Measurements from ENCODE around the gene MAP3K10.

The MAP3K10 gene

DNA sequence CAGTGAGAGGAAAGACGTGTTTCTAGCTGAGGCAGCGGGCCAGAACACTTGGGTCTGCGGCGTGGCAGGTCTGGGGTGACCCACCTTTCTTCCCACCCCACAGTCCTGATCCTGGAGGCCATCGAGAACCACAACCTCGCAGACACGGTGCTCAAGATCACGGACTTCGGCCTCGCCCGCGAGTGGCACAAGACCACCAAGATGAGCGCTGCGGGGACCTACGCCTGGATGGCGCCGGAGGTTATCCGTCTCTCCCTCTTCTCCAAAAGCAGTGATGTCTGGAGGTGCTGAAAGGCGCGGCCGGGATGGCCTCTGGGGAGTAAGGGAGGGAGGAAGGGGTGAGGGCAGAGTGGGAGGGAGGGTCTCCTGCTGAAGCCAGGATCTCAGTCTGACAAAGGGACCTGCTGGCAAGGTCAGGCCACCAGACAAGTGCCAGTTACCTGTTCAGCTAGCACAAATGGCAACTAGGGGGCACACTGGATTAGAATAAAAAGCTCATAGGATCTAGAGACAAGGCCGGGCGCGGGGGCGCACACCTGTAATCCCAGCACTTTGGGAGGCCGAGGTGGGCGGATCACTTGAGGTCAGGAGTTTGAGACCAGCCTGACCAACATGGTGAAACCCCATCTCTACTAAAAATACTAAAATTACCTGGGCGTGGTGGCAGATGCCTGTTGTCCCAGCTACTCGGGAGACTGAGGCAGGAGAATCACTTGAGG is 7.2 kb downstream of the MAP3K10 start:
- no peak overlapping the region for H3K27ac ChIP-seq
- no peak for TF ChIP-seq ZFX (IDR thresholded peaks at IDR 0.05)
- TF ChIP-seq, protein P1, sequence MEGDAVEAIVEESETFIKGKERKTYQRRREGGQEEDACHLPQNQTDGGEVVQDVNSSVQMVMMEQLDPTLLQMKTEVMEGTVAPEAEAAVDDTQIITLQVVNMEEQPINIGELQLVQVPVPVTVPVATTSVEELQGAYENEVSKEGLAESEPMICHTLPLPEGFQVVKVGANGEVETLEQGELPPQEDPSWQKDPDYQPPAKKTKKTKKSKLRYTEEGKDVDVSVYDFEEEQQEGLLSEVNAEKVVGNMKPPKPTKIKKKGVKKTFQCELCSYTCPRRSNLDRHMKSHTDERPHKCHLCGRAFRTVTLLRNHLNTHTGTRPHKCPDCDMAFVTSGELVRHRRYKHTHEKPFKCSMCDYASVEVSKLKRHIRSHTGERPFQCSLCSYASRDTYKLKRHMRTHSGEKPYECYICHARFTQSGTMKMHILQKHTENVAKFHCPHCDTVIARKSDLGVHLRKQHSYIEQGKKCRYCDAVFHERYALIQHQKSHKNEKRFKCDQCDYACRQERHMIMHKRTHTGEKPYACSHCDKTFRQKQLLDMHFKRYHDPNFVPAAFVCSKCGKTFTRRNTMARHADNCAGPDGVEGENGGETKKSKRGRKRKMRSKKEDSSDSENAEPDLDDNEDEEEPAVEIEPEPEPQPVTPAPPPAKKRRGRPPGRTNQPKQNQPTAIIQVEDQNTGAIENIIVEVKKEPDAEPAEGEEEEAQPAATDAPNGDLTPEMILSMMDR (conservative IDR thresholded peaks at IDR 0.05) = no peak

DNA sequence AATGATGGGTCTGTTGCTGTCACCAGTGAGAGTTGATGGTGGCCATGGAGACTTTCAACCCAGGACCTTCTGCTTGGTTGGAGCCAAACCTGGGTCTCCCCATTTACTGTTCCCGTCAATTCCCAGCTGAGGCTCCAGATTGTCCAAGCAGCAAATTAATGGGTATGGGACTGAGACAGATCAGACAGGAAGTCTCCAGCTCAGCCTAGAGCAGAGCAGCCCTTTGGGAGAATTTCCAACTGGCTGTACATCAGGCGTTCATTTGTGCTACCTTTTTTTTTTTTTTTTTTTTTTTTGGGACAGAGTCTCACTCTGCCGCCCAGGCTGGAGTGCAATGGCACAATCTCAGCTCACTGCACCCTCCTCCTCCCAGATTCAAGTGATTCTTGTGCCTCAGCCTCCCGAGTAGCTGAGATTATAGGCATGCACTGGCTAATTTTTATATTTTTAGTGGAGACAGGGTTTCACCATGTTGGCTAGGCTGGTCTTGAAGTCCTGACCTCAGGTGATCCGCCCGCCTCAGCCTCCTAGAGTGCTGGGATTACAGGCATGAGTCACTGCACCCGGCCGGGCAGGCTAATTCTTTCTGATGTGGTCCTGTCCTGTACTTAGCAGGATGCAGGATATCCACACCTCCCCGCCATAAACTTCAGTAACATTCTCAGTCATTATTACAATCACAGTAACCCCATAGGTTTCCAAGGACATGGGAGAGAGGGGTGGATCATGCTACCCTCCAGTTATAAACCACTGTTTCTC is 9.3 kb downstream of the MAP3K10 start:
- TF ChIP-seq ZFX (IDR thresholded peaks at IDR 0.05) = no peak
- H3K27ac ChIP-seq = no peak overlapping the region

DNA sequence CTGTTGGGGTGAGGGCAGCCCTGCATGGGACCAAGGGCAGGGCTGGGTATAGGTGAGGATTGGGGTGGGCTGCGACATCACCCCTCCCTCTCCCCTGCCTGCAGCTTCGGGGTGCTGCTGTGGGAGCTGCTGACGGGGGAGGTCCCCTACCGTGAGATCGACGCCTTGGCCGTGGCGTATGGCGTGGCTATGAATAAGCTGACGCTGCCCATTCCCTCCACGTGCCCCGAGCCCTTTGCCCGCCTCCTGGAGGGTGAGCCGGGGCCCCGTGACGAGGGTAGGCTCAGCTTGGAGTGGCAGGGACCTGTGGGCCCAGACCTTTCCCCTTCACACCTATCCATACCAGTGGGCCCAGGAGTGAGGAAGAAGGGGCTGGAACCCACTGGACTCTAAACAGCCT is 13.2 kb downstream of the MAP3K10 start:
- no peak overlapping the region for H3K27ac ChIP-seq
- TF ChIP-seq ZFX (IDR thresholded peaks at IDR 0.05) = no peak
- TF ChIP-seq, protein P1 (conservative IDR thresholded peaks at IDR 0.05) = no peak

DNA sequence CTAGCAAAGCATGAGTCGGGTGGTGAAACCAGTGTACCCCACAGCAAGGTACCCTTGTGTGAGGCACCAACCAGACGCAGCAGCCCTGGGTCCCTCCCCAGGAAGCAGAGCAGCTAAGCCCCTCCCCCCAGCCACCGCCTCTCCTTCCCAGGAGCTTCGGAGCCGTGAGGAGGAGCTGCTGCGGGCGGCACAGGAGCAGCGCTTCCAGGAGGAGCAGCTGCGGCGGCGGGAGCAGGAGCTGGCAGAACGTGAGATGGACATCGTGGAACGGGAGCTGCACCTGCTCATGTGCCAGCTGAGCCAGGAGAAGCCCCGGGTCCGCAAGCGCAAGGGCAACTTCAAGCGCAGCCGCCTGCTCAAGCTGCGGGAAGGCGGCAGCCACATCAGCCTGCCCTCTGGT is 14.5 kb downstream of the MAP3K10 start:
- H3K27ac ChIP-seq = no peak overlapping the region
- TF ChIP-seq ZFX (IDR thresholded peaks at IDR 0.05) = no peak
- TF ChIP-seq, protein P1 (conservative IDR thresholded peaks at IDR 0.05) = no peak

DNA sequence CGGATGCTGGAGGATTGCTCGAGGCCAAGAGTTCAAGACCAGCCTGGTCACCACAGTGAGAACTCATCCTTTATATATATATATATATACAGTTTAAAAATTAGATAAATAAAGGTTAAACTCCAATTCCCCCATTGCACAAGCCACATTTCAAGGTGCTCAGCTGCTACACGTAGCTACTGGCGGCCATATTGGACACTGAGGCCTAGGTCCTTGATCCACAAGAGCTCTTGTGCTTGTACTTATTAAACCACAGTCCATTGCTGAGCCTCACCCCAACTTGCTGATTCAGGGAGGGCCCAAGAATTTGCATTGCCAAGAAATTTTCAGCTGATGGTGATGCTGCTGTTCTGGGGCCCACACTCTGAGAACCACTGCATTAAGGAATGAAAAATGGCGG is 17.4 kb downstream of the MAP3K10 start:
- no peak overlapping the region for H3K27ac ChIP-seq
- TF ChIP-seq, protein P1 (conservative IDR thresholded peaks at IDR 0.05) = no peak
- no peak for TF ChIP-seq ZFX (IDR thresholded peaks at IDR 0.05)

DNA sequence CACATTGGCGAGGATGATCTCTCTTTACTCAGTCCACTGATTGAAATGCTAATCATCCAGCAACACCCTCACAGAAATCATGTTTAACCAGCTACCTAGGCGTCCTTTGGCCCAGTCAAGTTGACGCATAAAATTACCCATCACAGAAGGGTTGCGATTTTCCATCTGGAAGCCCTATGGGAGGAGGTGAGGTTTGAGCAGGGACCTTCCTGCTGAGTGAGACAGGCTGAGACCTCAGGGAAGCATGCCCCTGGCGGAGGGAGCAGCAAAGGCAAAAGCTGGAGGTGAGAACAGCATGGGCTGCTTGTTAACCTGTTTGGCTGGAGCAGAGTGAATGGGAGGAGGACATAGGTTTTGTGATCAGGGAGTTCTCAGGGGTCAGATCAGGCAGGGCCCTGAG is 19.7 kb downstream of the MAP3K10 start:
- no peak for TF ChIP-seq ZFX (IDR thresholded peaks at IDR 0.05)
- TF ChIP-seq, protein P1 (conservative IDR thresholded peaks at IDR 0.05) = no peak
- no peak overlapping the region for H3K27ac ChIP-seq

DNA sequence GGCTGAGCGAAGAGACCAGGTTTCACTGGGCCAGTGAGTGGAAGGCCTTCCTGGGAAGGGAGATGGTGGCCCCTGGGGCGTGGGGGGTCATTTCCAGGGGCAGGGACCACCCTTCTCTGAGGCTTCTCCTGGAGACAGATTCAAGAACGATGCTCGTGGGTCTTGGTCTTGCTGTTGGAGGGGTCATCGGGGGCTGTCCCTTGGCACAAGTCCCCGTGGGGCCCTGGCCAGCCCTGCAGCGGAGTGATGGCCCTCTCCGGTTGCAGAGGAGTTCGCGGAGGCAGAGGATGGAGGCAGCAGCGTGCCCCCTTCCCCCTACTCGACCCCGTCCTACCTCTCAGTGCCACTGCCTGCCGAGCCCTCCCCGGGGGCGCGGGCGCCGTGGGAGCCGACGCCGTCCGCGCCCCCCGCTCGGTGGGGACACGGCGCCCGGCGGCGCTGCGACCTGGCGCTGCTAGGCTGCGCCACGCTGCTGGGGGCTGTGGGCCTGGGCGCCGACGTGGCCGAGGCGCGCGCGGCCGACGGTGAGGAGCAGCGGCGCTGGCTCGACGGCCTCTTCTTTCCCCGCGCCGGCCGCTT is 22.1 kb downstream of the MAP3K10 start:
- no peak overlapping the region for H3K27ac ChIP-seq
- TF ChIP-seq ZFX (IDR thresholded peaks at IDR 0.05) = no peak
- TF ChIP-seq, protein P1 (conservative IDR thresholded peaks at IDR 0.05) = no peak
